ENCODE measurements around the gene MTARC2. TPM values are rescaled to one million over a fixed set of nuclear protein-coding genes. Genes with fewer than 3 reads are reported as not detected.

MTARC2 gene
- total and polyA plus RNA-seq, 8 donors: 41.2 to 84.3 (median 80.9) TPM

- Histone ChIP-seq H3K9me3 (no peaks in the 10 kb centered on the region), H3K4me3 (no peak overlapping the region), H3K27me3 (no peaks in the 10 kb centered on the region), H3K27ac (no peak overlapping the region), H3K36me3 (peaks cover 0 to 66% of the 10 kb centered on the region in 2 donors), H3K4me1 (peaks cover 0 to 12% of the 10 kb centered on the region in 2 donors)
- intact Hi-C loops (cut with DNase I): loop anchor here in 1 of 2 donors (10.0 kb wide), 1 partner anchor 622 kb away; no protein-coding TSS in a partner anchor
- TF ChIP-seq CTCF (IDR thresholded peaks at IDR 0.05): no peak
- DNase-seq (no peak), ATAC-seq (no peak)
Measured at GRCh38 chr1:220813013-220813412, 64.9 kb downstream of the MTARC2 start.

- no peak overlapping the region for H3K4me3 ChIP-seq
- intact Hi-C loops (cut with DNase I): loop anchor here in 1 of 2 donors (10.0 kb wide), 1 partner anchor 619 kb away; no protein-coding TSS in a partner anchor
Measured at GRCh38 chr1:220815409-220815808, 67.3 kb downstream of the MTARC2 start.

GRCh38 chr1:220817907-220818306 lies 69.8 kb downstream of the MTARC2 start:
- Histone ChIP-seq H3K4me1 (peaks cover 4 to 6% of the 10 kb centered on the region in 2 donors), H3K4me3 (no peak overlapping the region), H3K36me3 (peaks cover 0 to 33% of the 10 kb centered on the region in 2 donors), H3K9me3 (no peaks in the 10 kb centered on the region), H3K27me3 (no peaks in the 10 kb centered on the region), H3K27ac (peak overlapping the region in 1 of 2 donors; percentile 35)
- intact Hi-C loops (cut with DNase I): loop anchor here in 1 of 2 donors (10.0 kb wide), 1 partner anchor 617 kb away; no protein-coding TSS in a partner anchor
- no peak for TF ChIP-seq CTCF (IDR thresholded peaks at IDR 0.05)
- DNase-seq (no peak), ATAC-seq (peak; percentile 61)

More at GRCh38 chr1:220815409-220815808, 67.3 kb downstream of the MTARC2 start:
- DNase-seq: no peak
- no peaks in the 10 kb centered on the region for H3K9me3 ChIP-seq
- H3K27ac ChIP-seq: no peak overlapping the region
- peaks cover 0 to 53% of the 10 kb centered on the region in 2 donors for H3K36me3 ChIP-seq
- no peak for ATAC-seq
- H3K4me1 ChIP-seq: peaks cover 4 to 13% of the 10 kb centered on the region in 2 donors
- H3K27me3 ChIP-seq: no peaks in the 10 kb centered on the region
- no peak for TF ChIP-seq CTCF (IDR thresholded peaks at IDR 0.05)

GRCh38 chr1:220818421-220819173 lies 70.5 kb downstream of the MTARC2 start:
- DNase-seq: peak in 3 of 4 donors; percentile 40 to 83 (median 73)
- no peaks in the 10 kb centered on the region for H3K9me3 ChIP-seq
- intact Hi-C loops (cut with DNase I): loop anchor here in 1 of 2 donors (10.0 kb wide), 1 partner anchor 616 kb away; no protein-coding TSS in a partner anchor
- peaks cover 4 to 6% of the 10 kb centered on the region in 2 donors for H3K4me1 ChIP-seq
- H3K27ac ChIP-seq: peak overlapping the region in 1 of 2 donors; percentile 35
- H3K36me3 ChIP-seq: peaks cover 0 to 26% of the 10 kb centered on the region in 2 donors
- peak; percentile 73 for ATAC-seq
- H3K27me3 ChIP-seq: no peaks in the 10 kb centered on the region
- TF ChIP-seq CTCF (IDR thresholded peaks at IDR 0.05): no peak
- H3K4me3 ChIP-seq: no peak overlapping the region

- Histone ChIP-seq H3K27ac (peak overlapping the region in 1 of 2 donors; percentile 41), H3K9me3 (no peaks in the 10 kb centered on the region), H3K27me3 (no peaks in the 10 kb centered on the region), H3K36me3 (peaks cover 0 to 17% of the 10 kb centered on the region in 2 donors), H3K4me3 (no peak overlapping the region), H3K4me1 (peaks cover 4 to 6% of the 10 kb centered on the region in 2 donors)
- DNase-seq (no peak), ATAC-seq (peak; percentile 16)
- intact Hi-C loops (cut with DNase I): loop anchor here in 1 of 2 donors (10.0 kb wide), 1 partner anchor 615 kb away; no protein-coding TSS in a partner anchor
- no peak for TF ChIP-seq CTCF (IDR thresholded peaks at IDR 0.05)
Measured at GRCh38 chr1:220819467-220820026, 71.4 kb downstream of the MTARC2 start.
